ENCODE measurements around the gene VMAC.

The VMAC gene

GRCh38 chr19:5889288-5889971 is 15.2 kb upstream of the VMAC start:
- H3K36me3 ChIP-seq (ENCODE audit: control insufficient read depth in 4 of 4, insufficient read depth in 4 of 4, low read length in 3 of 4) = no peaks in the 10 kb centered on the region
- H3K4me1 ChIP-seq (ENCODE audit: control extremely low read depth in 1 of 4, control insufficient read depth in 4 of 4, insufficient read depth in 4 of 4, low read length in 3 of 4) = peaks cover 0 to 18% (median 8%) of the 10 kb centered on the region in 4 experiments
- no peak for DNase-seq
- H3K4me3 ChIP-seq (ENCODE audit: control insufficient read depth in 1 of 7, extremely low read depth in 1 of 7, insufficient read depth in 4 of 7, low read depth in 2 of 7, low read length in 6 of 7) = no peak overlapping the region
- ChIA-PET CTCF (interaction anchor here (1.1 to 1.4 kb wide), 2 partner anchors 79 to 85 kb away, joined by 3 to 4 read pairs; no protein-coding TSS in a partner anchor), POLR2A (interaction anchor here (0.5 kb wide), 1 partner anchor 65 kb away, joined by 3 read pairs; no protein-coding TSS in a partner anchor)
- WGBS (ENCODE audit: insufficient coverage) = 70% methylated on average over 10 of the region's 17 CpGs
- no peak overlapping the region for H3K27ac ChIP-seq (ENCODE audit: insufficient read depth in 1 of 2, low read depth in 1 of 2, low read length in 2 of 2, poor library complexity in 1 of 2, severe bottlenecking in 2 of 2)
- H3K9me3 ChIP-seq (ENCODE audit: control extremely low read depth in 1 of 5, control insufficient read depth in 4 of 5, insufficient read depth in 2 of 5, low read depth in 1 of 5, low read length in 4 of 5) = no peaks in the 10 kb centered on the region
- H3K27me3 ChIP-seq (replicated peaks in 2 of 5; ENCODE audit: control insufficient read depth in 4 of 5, insufficient read depth in 5 of 5, low read length in 4 of 5) = peaks cover 0 to 33% (median 4%) of the 10 kb centered on the region in 5 experiments

GRCh38 chr19:5890099-5890498 is 14.6 kb upstream of the VMAC start:
- H3K9me3 ChIP-seq (ENCODE audit: control extremely low read depth in 1 of 5, control insufficient read depth in 4 of 5, insufficient read depth in 2 of 5, low read depth in 1 of 5, low read length in 4 of 5) = no peaks in the 10 kb centered on the region
- peaks cover 0 to 33% (median 4%) of the 10 kb centered on the region in 5 experiments for H3K27me3 ChIP-seq (replicated peaks in 2 of 5; ENCODE audit: control insufficient read depth in 4 of 5, insufficient read depth in 5 of 5, low read length in 4 of 5)
- H3K36me3 ChIP-seq (ENCODE audit: control insufficient read depth in 4 of 4, insufficient read depth in 4 of 4, low read length in 3 of 4) = peaks cover 0 to 5% (median 2%) of the 10 kb centered on the region in 4 experiments
- ChIA-PET CTCF (interaction anchor here (1.2 to 4.2 kb wide), 3 partner anchors 78 to 86 kb away, joined by 4 to 35 read pairs (median 4); partner anchors contain the start of gene NRTN), POLR2A (interaction anchor here (0.6 kb wide), 1 partner anchor 9 kb away, joined by 4 read pairs; no protein-coding TSS in a partner anchor)
- 62% methylated on average over 5 of the region's 10 CpGs for WGBS (ENCODE audit: insufficient coverage)
- no peak overlapping the region for H3K4me3 ChIP-seq (ENCODE audit: control insufficient read depth in 1 of 7, extremely low read depth in 1 of 7, insufficient read depth in 4 of 7, low read depth in 2 of 7, low read length in 6 of 7)
- no peak overlapping the region for H3K27ac ChIP-seq (ENCODE audit: insufficient read depth in 1 of 2, low read depth in 1 of 2, low read length in 2 of 2, poor library complexity in 1 of 2, severe bottlenecking in 2 of 2)
- H3K4me1 ChIP-seq (ENCODE audit: control extremely low read depth in 1 of 4, control insufficient read depth in 4 of 4, insufficient read depth in 4 of 4, low read length in 3 of 4) = peaks cover 0 to 25% (median 13%) of the 10 kb centered on the region in 4 experiments
- no peak for DNase-seq

- 65% methylated on average over 2 of the region's 4 CpGs for WGBS (ENCODE audit: insufficient coverage)
- H3K36me3 ChIP-seq (ENCODE audit: control insufficient read depth in 4 of 4, insufficient read depth in 4 of 4, low read length in 3 of 4) = peaks cover 0 to 20% (median 9%) of the 10 kb centered on the region in 4 experiments
- H3K27me3 ChIP-seq (replicated peaks in 2 of 5; ENCODE audit: control insufficient read depth in 4 of 5, insufficient read depth in 5 of 5, low read length in 4 of 5) = peaks cover 0 to 33% (median 4%) of the 10 kb centered on the region in 5 experiments
- no peak overlapping the region for H3K27ac ChIP-seq (ENCODE audit: insufficient read depth in 1 of 2, low read depth in 1 of 2, low read length in 2 of 2, poor library complexity in 1 of 2, severe bottlenecking in 2 of 2)
- DNase-seq = no peak
- ChIA-PET CTCF (interaction anchor here (1.2 to 4.2 kb wide), 6 partner anchors 9 to 94 kb away, joined by 3 to 35 read pairs (median 6); partner anchors contain the start of gene NRTN), POLR2A (no interaction called here)
- H3K9me3 ChIP-seq (ENCODE audit: control extremely low read depth in 1 of 5, control insufficient read depth in 4 of 5, insufficient read depth in 2 of 5, low read depth in 1 of 5, low read length in 4 of 5) = no peaks in the 10 kb centered on the region
- H3K4me3 ChIP-seq (ENCODE audit: control insufficient read depth in 1 of 7, extremely low read depth in 1 of 7, insufficient read depth in 4 of 7, low read depth in 2 of 7, low read length in 6 of 7) = no peak overlapping the region
- H3K4me1 ChIP-seq (ENCODE audit: control extremely low read depth in 1 of 4, control insufficient read depth in 4 of 4, insufficient read depth in 4 of 4, low read length in 3 of 4) = peaks cover 0 to 32% (median 14%) of the 10 kb centered on the region in 4 experiments
These were observed 13.1 kb upstream of the VMAC start for GRCh38 chr19:5891572-5891937.

GRCh38 chr19:5891938-5892771 is 12.5 kb upstream of the VMAC start:
- H3K4me3 ChIP-seq (ENCODE audit: control insufficient read depth in 1 of 7, extremely low read depth in 1 of 7, insufficient read depth in 4 of 7, low read depth in 2 of 7, low read length in 6 of 7) = no peak overlapping the region
- WGBS (ENCODE audit: insufficient coverage) = 14% methylated on average over 38 of the region's 48 CpGs
- peaks cover 0 to 33% (median 4%) of the 10 kb centered on the region in 5 experiments for H3K27me3 ChIP-seq (replicated peaks in 2 of 5; ENCODE audit: control insufficient read depth in 4 of 5, insufficient read depth in 5 of 5, low read length in 4 of 5)
- H3K4me1 ChIP-seq (ENCODE audit: control extremely low read depth in 1 of 4, control insufficient read depth in 4 of 4, insufficient read depth in 4 of 4, low read length in 3 of 4) = peaks cover 0 to 32% (median 14%) of the 10 kb centered on the region in 4 experiments
- peak in 2 of 3 donors; percentile 36 to 41 for DNase-seq
- H3K9me3 ChIP-seq (ENCODE audit: control extremely low read depth in 1 of 5, control insufficient read depth in 4 of 5, insufficient read depth in 2 of 5, low read depth in 1 of 5, low read length in 4 of 5) = no peaks in the 10 kb centered on the region
- H3K36me3 ChIP-seq (ENCODE audit: control insufficient read depth in 4 of 4, insufficient read depth in 4 of 4, low read length in 3 of 4) = peaks cover 0 to 24% (median 14%) of the 10 kb centered on the region in 4 experiments
- POLR2A ChIA-PET = no interaction called here
- CTCF ChIA-PET = interaction anchor here (1.0 to 4.2 kb wide), 9 partner anchors 9 to 95 kb away, joined by 3 to 35 read pairs (median 5); partner anchors contain the start of genes FUT6, NDUFA11 and NRTN
- H3K27ac ChIP-seq (ENCODE audit: insufficient read depth in 1 of 2, low read depth in 1 of 2, low read length in 2 of 2, poor library complexity in 1 of 2, severe bottlenecking in 2 of 2) = no peak overlapping the region

GRCh38 chr19:5892772-5893275 is 11.8 kb upstream of the VMAC start:
- H3K27me3 ChIP-seq (replicated peaks in 2 of 5; ENCODE audit: control insufficient read depth in 4 of 5, insufficient read depth in 5 of 5, low read length in 4 of 5) = peaks cover 0 to 33% (median 4%) of the 10 kb centered on the region in 5 experiments
- WGBS (ENCODE audit: insufficient coverage) = 71% methylated on average over 8 of the region's 15 CpGs
- CTCF ChIA-PET = interaction anchor here (1.0 to 4.2 kb wide), 8 partner anchors 8 to 98 kb away, joined by 3 to 35 read pairs (median 5); partner anchors contain the start of genes FUT6, NDUFA11 and NRTN
- DNase-seq = no peak
- POLR2A ChIA-PET = interaction anchor here (0.8 kb wide), 1 partner anchor 89 kb away, joined by 3 read pairs; no protein-coding TSS in a partner anchor
- no peaks in the 10 kb centered on the region for H3K9me3 ChIP-seq (ENCODE audit: control extremely low read depth in 1 of 5, control insufficient read depth in 4 of 5, insufficient read depth in 2 of 5, low read depth in 1 of 5, low read length in 4 of 5)
- no peak overlapping the region for H3K4me3 ChIP-seq (ENCODE audit: control insufficient read depth in 1 of 7, extremely low read depth in 1 of 7, insufficient read depth in 4 of 7, low read depth in 2 of 7, low read length in 6 of 7)
- peaks cover 0 to 28% (median 16%) of the 10 kb centered on the region in 4 experiments for H3K36me3 ChIP-seq (ENCODE audit: control insufficient read depth in 4 of 4, insufficient read depth in 4 of 4, low read length in 3 of 4)
- H3K4me1 ChIP-seq (ENCODE audit: control extremely low read depth in 1 of 4, control insufficient read depth in 4 of 4, insufficient read depth in 4 of 4, low read length in 3 of 4) = peaks cover 0 to 32% (median 14%) of the 10 kb centered on the region in 4 experiments
- H3K27ac ChIP-seq (ENCODE audit: insufficient read depth in 1 of 2, low read depth in 1 of 2, low read length in 2 of 2, poor library complexity in 1 of 2, severe bottlenecking in 2 of 2) = no peak overlapping the region

GRCh38 chr19:5893296-5893903 is 11.3 kb upstream of the VMAC start:
- peaks cover 0 to 33% (median 4%) of the 10 kb centered on the region in 5 experiments for H3K27me3 ChIP-seq (replicated peaks in 2 of 5; ENCODE audit: control insufficient read depth in 4 of 5, insufficient read depth in 5 of 5, low read length in 4 of 5)
- H3K9me3 ChIP-seq (ENCODE audit: control extremely low read depth in 1 of 5, control insufficient read depth in 4 of 5, insufficient read depth in 2 of 5, low read depth in 1 of 5, low read length in 4 of 5) = no peaks in the 10 kb centered on the region
- ChIA-PET CTCF (interaction anchor here (1.0 to 4.2 kb wide), 6 partner anchors 10 to 99 kb away, joined by 4 to 35 read pairs (median 5); partner anchors contain the start of genes FUT6, NDUFA11 and NRTN), POLR2A (interaction anchor here (0.8 kb wide), 1 partner anchor 89 kb away, joined by 3 read pairs; no protein-coding TSS in a partner anchor)
- no peak overlapping the region for H3K4me3 ChIP-seq (ENCODE audit: control insufficient read depth in 1 of 7, extremely low read depth in 1 of 7, insufficient read depth in 4 of 7, low read depth in 2 of 7, low read length in 6 of 7)
- H3K27ac ChIP-seq (ENCODE audit: insufficient read depth in 1 of 2, low read depth in 1 of 2, low read length in 2 of 2, poor library complexity in 1 of 2, severe bottlenecking in 2 of 2) = no peak overlapping the region
- 83% methylated on average over 13 of the region's 13 CpGs for WGBS (ENCODE audit: insufficient coverage)
- peaks cover 0 to 32% (median 14%) of the 10 kb centered on the region in 4 experiments for H3K4me1 ChIP-seq (ENCODE audit: control extremely low read depth in 1 of 4, control insufficient read depth in 4 of 4, insufficient read depth in 4 of 4, low read length in 3 of 4)
- no peak for DNase-seq
- peaks cover 0 to 30% (median 17%) of the 10 kb centered on the region in 4 experiments for H3K36me3 ChIP-seq (ENCODE audit: control insufficient read depth in 4 of 4, insufficient read depth in 4 of 4, low read length in 3 of 4)
